H1 (cell line): ENCODE results near the gene TBC1D9B. TPM values are rescaled to one million over a fixed set of nuclear protein-coding genes. Genes with fewer than 3 reads are reported as not detected.

ENCODE experiments used
- CTCF ChIA-PET: fragments of 300-600 bp; sonication (Branson Sonifier 250); formaldehyde crosslinking; loops from one replicate; lab custom pipeline; 2021; ENCODE audit not compliant: partially characterized antibody; lab: Charles Lee
- POLR2A ChIA-PET: fragments of 300-600 bp; sonication (Branson Sonifier 250); formaldehyde crosslinking; loops from one replicate; lab custom pipeline; 2021; ENCODE audit warnings: inconsistent platforms; ENCODE audit not compliant: partially characterized antibody; lab: Charles Lee
- DNase-seq, 2 experiments: peaks; one replicate each; pipeline versions ENCODE4 v3.0.0 to v3.0.0-alpha.2; 2010 to 2022; ENCODE audit warnings: low spot score in 2 of 2, low read depth in 1 of 2, mixed read lengths in 1 of 2
- FAIRE-seq: peaks from 2 replicates; lab custom pipeline; 2011; peaks lifted over from hg19 to GRCh38; lab: Jason Lieb, UNC
- H2AFZ ChIP-seq: 2 replicates; pipeline ENCODE4 v1.8.1; 2012; ENCODE audit warnings: low read length, inconsistent platforms
- H2AK5ac ChIP-seq: 2 replicates; pipeline ENCODE4 v1.6.1; 2013; ENCODE audit warnings: low read depth, low read length
- H2BK120ac ChIP-seq: replicated peaks from 2 replicates; pipeline ENCODE3; 2013; ENCODE audit warnings: low read depth, low read length, inconsistent platforms
- H2BK12ac ChIP-seq: 2 replicates; pipeline ENCODE4 v1.6.1; 2013; ENCODE audit warnings: low read depth, low read length
- H2BK15ac ChIP-seq: 2 replicates; pipeline ENCODE4 v1.6.1; 2013; ENCODE audit warnings: low read length
- H2BK20ac ChIP-seq: 2 replicates; pipeline ENCODE4 v1.6.1; 2013; ENCODE audit warnings: low read length
- H2BK5ac ChIP-seq: 2 replicates; pipeline ENCODE4 v1.6.1; 2013; ENCODE audit warnings: low read depth, low read length
- H3K14ac ChIP-seq: 2 replicates; pipeline ENCODE4 v1.6.1; 2013; ENCODE audit warnings: inconsistent platforms; ENCODE audit not compliant: insufficient read length
- H3K18ac ChIP-seq: 2 replicates; pipeline ENCODE4 v1.6.1; 2013; ENCODE audit warnings: low read length; ENCODE audit errors: extremely low read depth
- H3K23ac ChIP-seq: 2 replicates; pipeline ENCODE4 v1.6.1; 2013; ENCODE audit warnings: inconsistent platforms; ENCODE audit not compliant: insufficient read length
- H3K23me2 ChIP-seq: 2 replicates; pipeline ENCODE4 v1.6.1; 2013; ENCODE audit warnings: low read depth, low read length
- H3K27ac ChIP-seq: 2 replicates; pipeline ENCODE4 v1.6.1; 2011; ENCODE audit warnings: low read depth, low read length, inconsistent platforms
- H3K27me3 ChIP-seq, 4 experiments: replicated peaks in 1 of 4; 1 replicate in 1 of 4; 2 replicates in 3 of 4; pipeline versions ENCODE4 v1.6.1 to v1.8.1; 2011 to 2013; ENCODE audit warnings: low read length in 3 of 4, mild to moderate bottlenecking in 3 of 4, inconsistent platforms in 2 of 4, mixed read lengths in 2 of 4, moderate library complexity in 1 of 4; ENCODE audit not compliant: control insufficient read depth in 3 of 4, insufficient read depth in 3 of 4; ENCODE audit errors: extremely low read depth in 1 of 4
- H3K36me3 ChIP-seq, 4 experiments: 2 replicates each; pipeline versions ENCODE4 v1.6.1 to v1.8.1; 2011 to 2013; ENCODE audit warnings: mild to moderate bottlenecking in 4 of 4, low read length in 3 of 4, moderate library complexity in 2 of 4, control low read depth in 1 of 4, inconsistent platforms in 1 of 4; ENCODE audit not compliant: insufficient read depth in 4 of 4, control insufficient read depth in 2 of 4
- H3K4ac ChIP-seq: replicated peaks from 2 replicates; pipeline ENCODE3; 2013; ENCODE audit warnings: low read length, low read depth, mixed read lengths, inconsistent platforms; ENCODE audit not compliant: insufficient read length
- H3K4me1 ChIP-seq, 4 experiments: replicated peaks in 1 of 4; 1 replicate in 1 of 4; 2 replicates in 3 of 4; pipeline versions ENCODE4 v1.6.1 to v1.8.1; 2011 to 2013; ENCODE audit warnings: low read length in 3 of 4, inconsistent platforms in 2 of 4, mixed read lengths in 1 of 4; ENCODE audit not compliant: insufficient read depth in 4 of 4, control insufficient read depth in 3 of 4
- H3K4me2 ChIP-seq, 2 experiments: 2 replicates each; pipeline versions ENCODE4 v1.6.1 to v1.8.1; 2011 to 2013; ENCODE audit warnings: low read depth in 2 of 2, low read length in 2 of 2, control low read depth in 1 of 2, inconsistent platforms in 1 of 2, mild to moderate bottlenecking in 1 of 2; ENCODE audit not compliant: insufficient read depth in 1 of 2
- H3K4me3 ChIP-seq, 4 experiments: fragments of 200-600, 300-600 bp in 1 of 4; sonication (generic), shearing (Covaris generic), sonication (Bioruptor Twin) in 1 of 4; 2 replicates each; pipeline versions ENCODE4 v1.5.1 to v1.8.1; 2011 to 2016; ENCODE audit warnings: low read length in 4 of 4, low read depth in 3 of 4, control low read depth in 2 of 4, inconsistent platforms in 2 of 4, mild to moderate bottlenecking in 2 of 4, mixed read lengths in 1 of 4, moderate library complexity in 1 of 4; ENCODE audit not compliant: insufficient read depth in 2 of 4; ENCODE audit errors: extremely low read depth in 1 of 4
- H3K56ac ChIP-seq: replicated peaks from 2 replicates; pipeline ENCODE3; 2013; ENCODE audit warnings: low read depth, mild to moderate bottlenecking, mixed read lengths, low read length, inconsistent platforms; ENCODE audit not compliant: insufficient read length
- H3K79me1 ChIP-seq: 2 replicates; pipeline ENCODE4 v1.6.1; 2013; ENCODE audit warnings: low read depth, low read length, control low read depth
- H3K79me2 ChIP-seq, 2 experiments: 2 replicates each; pipeline versions ENCODE4 v1.6.1 to v1.8.1; 2012 to 2013; ENCODE audit warnings: low read length in 2 of 2, mild to moderate bottlenecking in 2 of 2, inconsistent platforms in 1 of 2; ENCODE audit not compliant: insufficient read depth in 2 of 2, control insufficient read depth in 1 of 2
- H3K9ac ChIP-seq, 4 experiments: replicated peaks in 1 of 4; 1 replicate in 1 of 4; 2 replicates in 3 of 4; pipeline versions ENCODE4 v1.6.1 to v1.8.1; 2011 to 2013; ENCODE audit warnings: low read depth in 3 of 4, low read length in 3 of 4, control low read depth in 2 of 4, mild to moderate bottlenecking in 2 of 4, moderate library complexity in 2 of 4, inconsistent platforms in 1 of 4; ENCODE audit errors: extremely low read depth in 1 of 4
- H3K9me3 ChIP-seq, 2 experiments: 2 replicates each; pipeline versions ENCODE4 v1.6.1 to v1.8.1; 2012 to 2013; ENCODE audit warnings: mild to moderate bottlenecking in 2 of 2, moderate library complexity in 2 of 2, control low read depth in 1 of 2, inconsistent platforms in 1 of 2, low read depth in 1 of 2, low read length in 1 of 2, mixed read lengths in 1 of 2; ENCODE audit not compliant: insufficient read depth in 2 of 2
- H4K20me1 ChIP-seq, 2 experiments: replicated peaks in 1 of 2; 2 replicates each; pipeline versions ENCODE3 to v1.8.1; 2011 to 2013; ENCODE audit warnings: inconsistent platforms in 2 of 2, low read length in 2 of 2, mild to moderate bottlenecking in 1 of 2; ENCODE audit not compliant: insufficient read depth in 2 of 2, control insufficient read depth in 1 of 2
- H4K5ac ChIP-seq: 2 replicates; pipeline ENCODE4 v1.6.1; 2013; ENCODE audit warnings: low read length, low read depth, mixed read lengths, inconsistent platforms; ENCODE audit not compliant: insufficient read length
- H4K8ac ChIP-seq: 2 replicates; pipeline ENCODE4 v1.8.0; 2013; ENCODE audit warnings: mild to moderate bottlenecking, moderate library complexity, low read length, inconsistent platforms; ENCODE audit not compliant: insufficient read depth; ENCODE audit errors: extremely low read depth
- H4K91ac ChIP-seq: replicated peaks from 2 replicates; pipeline ENCODE3; 2013; ENCODE audit warnings: low read length, mixed read lengths, inconsistent platforms; ENCODE audit not compliant: insufficient read length
- CBX5 ChIP-seq: fragments of 300-800, 300-1000 bp; sonication (generic); IDR thresholded peaks from 2 replicates; pipeline ENCODE4 v1.7.1; 2016; ENCODE audit warnings: antibody characterized with exemption, low read length, low read depth
- GABPA ChIP-seq: IDR thresholded peaks from 2 replicates; pipeline ENCODE4 v1.6.1; 2011; ENCODE audit warnings: mild to moderate bottlenecking, low read length, moderate library complexity, borderline replicate concordance; ENCODE audit not compliant: insufficient read depth
- NANOG ChIP-seq: IDR thresholded peaks from 2 replicates; pipeline ENCODE4 v1.6.1; 2011; ENCODE audit warnings: low read length, low read depth, mild to moderate bottlenecking, inconsistent platforms; ENCODE audit not compliant: insufficient read depth, poor library complexity, severe bottlenecking
- POU5F1 ChIP-seq: IDR thresholded peaks from 2 replicates; pipeline ENCODE4 v1.6.1; 2011; ENCODE audit warnings: low read depth, mild to moderate bottlenecking, low read length, moderate library complexity
- RFX5 ChIP-seq: IDR thresholded peaks from 2 replicates; pipeline ENCODE4 v1.6.1; 2011; ENCODE audit warnings: low read depth, low read length, improper control_type of control experiment, borderline replicate concordance
- RNF2 ChIP-seq: fragments of 200-900, 300-1000 bp; sonication (generic); IDR thresholded peaks from 2 replicates; pipeline ENCODE4 v1.7.1; 2016; ENCODE audit warnings: borderline replicate concordance, low read depth, mild to moderate bottlenecking, antibody characterized with exemption, low read length; ENCODE audit not compliant: poor library complexity, severe bottlenecking; ENCODE audit errors: missing control alignments
- SUZ12 ChIP-seq: fragments of 200-600 bp; sonication (generic); IDR thresholded peaks from 2 replicates; pipeline ENCODE4 v1.6.1; 2012; ENCODE audit warnings: mild to moderate bottlenecking, inconsistent platforms, low read length, moderate library complexity, mixed read lengths
- WGBS, 2 experiments: shearing (Covaris generic) in 1 of 2; methylation state at CpG; one replicate each; pipeline versions ENCODE4 v1.1.6 to v1.1.7; 2013 to 2015; ENCODE audit warnings: low lambda C conversion rate in 2 of 2, mixed read lengths in 2 of 2, inconsistent platforms in 1 of 2, low coverage in 1 of 2, missing lambda C conversion rate in 1 of 2; ENCODE audit not compliant: insufficient replicate concordance in 2 of 2, insufficient coverage in 1 of 2, insufficient read length in 1 of 2; ENCODE audit errors: extremely low coverage in 1 of 2, missing lambda C conversion rate in 1 of 2; 5-methylcytosine and 5-hydroxymethylcytosine counted together
- polyA plus RNA-seq, 7 experiments: library from polyadenylated mRNA; depleted of rRNA in 3 of 7; stranded (reverse) in 5 of 7; unstranded in 2 of 7; fragments of >200 nt in 5 of 7; fragments of 200-250 nt in 2 of 7; gene quantifications; 1 replicate in 5 of 7; 2 replicates in 1 of 7; 4 replicates in 1 of 7; pipeline versions ENCODE4 v1.2.1 to v1.2.3, GENCODE V29; 2011 to 2013; ENCODE audit warnings: missing spikeins in 2 of 7, mixed read lengths in 2 of 7
- total RNA-seq: library from RNA; stranded (reverse); fragmentation: NEBNext Ultra II Directional; extraction: Animal tissue kit (Norgen Biotek cat#: 25700); gene quantifications from 2 replicates; pipeline ENCODE4 v1.2.1, GENCODE V29; 2021
- TF ChIP-seq, protein P1 (sequence below): IDR thresholded peaks from 2 replicates; pipeline ENCODE4 v1.6.1; 2012; ENCODE audit warnings: low read length, inconsistent platforms

TBC1D9B gene
- total and polyA plus RNA-seq, 2 of the 8 experiments (the other 6 are each of a cell fraction or from before 2014, with no cell fraction given): 33.6 to 57.1 TPM

DNA sequence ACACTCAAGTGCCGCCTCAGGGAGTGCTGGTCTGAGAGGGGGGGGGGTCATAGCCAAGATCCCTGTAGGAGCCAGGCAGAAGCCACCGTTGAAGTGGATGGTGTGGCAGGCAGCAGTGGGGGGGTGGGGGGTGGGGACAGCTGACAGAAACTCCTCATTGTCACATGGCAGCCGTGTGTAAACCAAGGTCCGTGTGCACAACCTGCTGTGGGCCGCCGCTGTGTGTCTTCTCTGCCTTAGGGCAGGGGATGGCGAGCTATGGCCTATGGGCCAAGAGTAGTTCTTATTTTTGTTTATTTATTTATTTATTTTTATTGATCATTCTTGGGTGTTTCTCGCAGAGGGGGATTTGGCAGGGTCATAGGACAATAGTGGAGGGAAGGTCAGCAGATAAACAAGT lies 73.6 kb downstream of the TBC1D9B start:
- Histone ChIP-seq H2BK120ac (no peak overlapping the region), H3K23ac (no peak overlapping the region), H4K20me1 (peaks cover 8 to 10% of the 10 kb centered on the region in 2 experiments), H3K27me3 (no peaks in the 10 kb centered on the region), H3K79me2 (no peaks in the 10 kb centered on the region), H2AK5ac (no peak overlapping the region), H2BK12ac (no peak overlapping the region), H3K18ac (no peak overlapping the region), H3K23me2 (no peaks in the 10 kb centered on the region), H3K79me1 (no peaks in the 10 kb centered on the region; the same call in 1 of the 2 replicates), H2BK20ac (no peak overlapping the region), H2BK5ac (no peak overlapping the region), H3K4me2 (no peak overlapping the region), H3K4me3 (no peak overlapping the region), H4K91ac (no peak overlapping the region), H2BK15ac (no peak overlapping the region), H3K36me3 (peaks cover 31 to 72% (median 57%) of the 10 kb centered on the region in 4 experiments), H3K9me3 (no peaks in the 10 kb centered on the region; a peak in 1 of 4 replicates), H4K8ac (no peak overlapping the region), H3K56ac (no peak overlapping the region), H4K5ac (no peak overlapping the region), H3K14ac (no peak overlapping the region), H3K9ac (no peak overlapping the region), H3K4ac (no peak overlapping the region), H3K4me1 (peaks cover 0 to 2% (median under 1%) of the 10 kb centered on the region in 4 experiments; a peak in 3 of 7 replicates), H2AFZ (no peak overlapping the region), H3K27ac (no peak overlapping the region)
- TF ChIP-seq RNF2: no peak
- TF ChIP-seq GABPA: no peak
- TF ChIP-seq CBX5: no peak
- no peak for TF ChIP-seq NANOG
- no peak for TF ChIP-seq POU5F1
- TF ChIP-seq, protein P1, sequence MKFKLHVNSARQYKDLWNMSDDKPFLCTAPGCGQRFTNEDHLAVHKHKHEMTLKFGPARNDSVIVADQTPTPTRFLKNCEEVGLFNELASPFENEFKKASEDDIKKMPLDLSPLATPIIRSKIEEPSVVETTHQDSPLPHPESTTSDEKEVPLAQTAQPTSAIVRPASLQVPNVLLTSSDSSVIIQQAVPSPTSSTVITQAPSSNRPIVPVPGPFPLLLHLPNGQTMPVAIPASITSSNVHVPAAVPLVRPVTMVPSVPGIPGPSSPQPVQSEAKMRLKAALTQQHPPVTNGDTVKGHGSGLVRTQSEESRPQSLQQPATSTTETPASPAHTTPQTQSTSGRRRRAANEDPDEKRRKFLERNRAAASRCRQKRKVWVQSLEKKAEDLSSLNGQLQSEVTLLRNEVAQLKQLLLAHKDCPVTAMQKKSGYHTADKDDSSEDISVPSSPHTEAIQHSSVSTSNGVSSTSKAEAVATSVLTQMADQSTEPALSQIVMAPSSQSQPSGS: no peak
- TF ChIP-seq SUZ12: no peak
- no peak for TF ChIP-seq RFX5
- ChIA-PET CTCF (interaction anchor here (0.8 kb wide), 1 partner anchor 32 kb away, joined by 3 read pairs; no protein-coding TSS in a partner anchor), POLR2A (interaction anchor here (1.1 to 5.7 kb wide), 5 partner anchors 10 to 76 kb away, joined by 3 to 47 read pairs (median 6); partner anchors contain the start of gene SQSTM1)
- FAIRE-seq: no peak
- no peak for DNase-seq
- WGBS, 2 experiments: 96% methylated on average over 7 of the region's 8 CpGs; no CpG with 5 or more reads in 1 of the 2 experiments
